IPS-NIHi7 (cell line): Measurements from ENCODE around the gene GYPC.
"Not testable (repeated sequence)": the region's sequence is repeated elsewhere in the genome, so short reads cannot be mapped to it uniquely, and the experiment has no call there.

ENCODE experiments used
- DNase-seq: peaks from one replicate; pipeline ENCODE4 v3.0.0; 2012; ENCODE audit warnings: mixed read lengths; ENCODE audit errors: extremely low spot score

GYPC gene

GRCh38 chr2:126655500-126656430 is at the start of gene GYPC:
GYPC (plus strand) TSS chr2:126656158; CDS start chr2:126656264, 106 bp downstream.
- peak; percentile 70 for DNase-seq

- no peak for DNase-seq
Observed at GRCh38 chr2:126614524-126615227, 41.3 kb upstream of the GYPC start.

DNA sequence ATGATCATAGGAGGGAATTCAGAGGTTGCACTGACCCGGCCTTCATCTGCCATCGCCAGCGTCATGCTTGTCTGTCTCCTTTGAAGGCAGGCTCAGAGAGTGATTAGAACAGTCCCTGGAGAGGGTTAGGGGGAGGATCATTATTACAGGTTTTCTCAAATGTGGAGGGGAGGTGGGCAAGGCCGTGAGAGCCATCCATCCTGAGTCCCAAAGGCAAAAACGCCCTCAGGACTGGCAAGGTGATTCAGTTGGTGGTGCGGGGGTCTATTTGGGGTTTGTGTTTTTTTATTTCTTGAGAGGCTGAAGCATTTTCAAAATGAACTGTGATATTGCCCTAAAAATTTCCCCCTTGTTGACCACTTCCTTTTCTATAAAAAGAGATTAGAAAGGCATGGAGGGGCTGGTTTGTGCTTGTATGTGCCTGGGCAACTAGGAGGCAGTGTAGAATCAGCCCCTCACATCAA is 39.3 kb upstream of the GYPC start:
- DNase-seq, result no peak

- DNase-seq, result no peak
Observed at GRCh38 chr2:126620302-126620701, 35.7 kb upstream of the GYPC start.

GRCh38 chr2:126623000-126623399 is 33.0 kb upstream of the GYPC start:
- no peak for DNase-seq

DNA sequence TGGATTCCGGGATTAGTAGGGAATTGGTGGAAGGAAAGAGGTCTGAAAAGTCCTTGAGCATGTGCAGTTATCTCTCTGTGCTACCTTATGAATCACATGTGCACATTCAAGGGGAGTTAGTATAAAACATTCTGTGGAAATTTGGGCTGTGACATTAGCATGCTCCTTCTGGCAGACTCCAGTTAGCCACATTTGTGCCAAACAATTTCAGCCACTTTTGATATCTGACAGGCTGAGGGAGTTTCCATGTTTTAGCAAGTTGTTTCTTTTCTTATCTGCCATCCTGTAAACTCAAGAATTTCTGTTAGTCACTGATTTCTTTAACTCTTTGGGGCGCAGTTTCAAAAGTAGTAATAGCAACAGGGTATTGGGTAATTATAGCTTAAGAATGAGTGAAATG is 28.3 kb upstream of the GYPC start:
- DNase-seq, result no peak

DNA sequence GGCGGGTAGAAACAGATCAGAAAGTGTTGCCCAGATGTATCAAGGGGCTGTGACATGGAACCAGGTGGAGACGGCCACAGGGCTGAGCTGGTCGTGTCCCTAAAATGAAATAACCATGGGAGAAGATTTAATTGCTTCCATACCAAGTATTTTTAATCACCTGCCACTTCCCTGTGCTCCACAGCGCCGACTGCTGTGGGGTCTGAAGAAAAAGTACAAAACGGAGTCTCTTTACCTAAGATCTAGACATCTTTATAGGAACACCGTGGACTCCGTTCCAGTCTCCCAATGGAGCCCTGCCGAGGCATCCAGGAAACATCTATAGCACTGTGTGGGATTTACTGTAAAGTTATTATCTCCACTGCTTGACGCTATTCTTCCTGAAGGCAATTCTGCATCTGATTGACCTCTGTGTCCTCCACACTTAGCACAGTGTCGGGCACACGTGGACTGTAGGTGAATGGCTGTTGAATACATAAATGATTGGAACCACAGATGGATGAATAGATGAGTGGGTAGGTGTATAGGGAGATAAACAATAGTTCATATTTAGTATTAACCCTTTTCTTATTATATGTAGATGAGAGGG is 21.6 kb upstream of the GYPC start:
- DNase-seq, result peak; percentile 54

- no peak for DNase-seq
Observed at GRCh38 chr2:126635281-126635680, 20.7 kb upstream of the GYPC start.

DNA sequence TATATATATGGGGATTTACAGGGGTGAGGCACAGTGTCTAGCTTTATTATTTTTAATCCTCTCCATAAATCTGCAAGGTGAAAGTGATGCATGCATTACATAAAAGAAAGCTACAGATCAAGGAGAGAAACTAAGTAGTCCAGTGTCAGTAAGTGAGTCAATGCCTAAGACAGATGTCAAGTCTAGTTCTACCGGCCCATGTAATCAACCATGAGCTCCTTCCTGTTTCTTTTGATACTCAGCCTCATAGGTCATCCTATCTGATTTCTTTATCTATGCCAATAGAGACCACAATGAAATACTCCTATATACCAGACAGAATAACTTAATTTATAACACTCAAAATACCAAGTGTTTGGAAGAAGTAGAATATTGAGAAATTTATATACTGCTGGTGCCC is 20.2 kb upstream of the GYPC start:
- DNase-seq, result no peak

DNA sequence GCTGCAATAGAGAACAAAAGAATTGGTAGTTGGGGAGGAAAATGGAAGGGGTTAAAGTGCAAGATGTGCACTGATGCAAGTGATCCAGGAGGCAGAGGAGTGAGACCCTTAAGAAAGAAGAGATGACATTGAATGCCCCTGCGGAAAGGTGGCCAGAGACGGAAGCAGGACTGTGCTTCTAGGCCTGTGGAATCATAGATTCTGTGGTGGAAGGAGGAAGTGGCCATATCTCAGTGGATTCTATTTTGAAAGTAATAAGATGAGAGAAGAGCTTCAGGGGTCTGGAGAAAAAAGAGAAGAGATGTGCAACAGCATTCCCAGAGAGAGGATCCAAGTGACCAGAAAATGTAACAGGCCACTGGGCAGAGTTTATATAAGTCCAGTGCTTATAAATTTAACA is 18.6 kb upstream of the GYPC start:
- DNase-seq, result no peak

- no peak for DNase-seq
Observed at GRCh38 chr2:126638746-126639145, 17.2 kb upstream of the GYPC start.

DNA sequence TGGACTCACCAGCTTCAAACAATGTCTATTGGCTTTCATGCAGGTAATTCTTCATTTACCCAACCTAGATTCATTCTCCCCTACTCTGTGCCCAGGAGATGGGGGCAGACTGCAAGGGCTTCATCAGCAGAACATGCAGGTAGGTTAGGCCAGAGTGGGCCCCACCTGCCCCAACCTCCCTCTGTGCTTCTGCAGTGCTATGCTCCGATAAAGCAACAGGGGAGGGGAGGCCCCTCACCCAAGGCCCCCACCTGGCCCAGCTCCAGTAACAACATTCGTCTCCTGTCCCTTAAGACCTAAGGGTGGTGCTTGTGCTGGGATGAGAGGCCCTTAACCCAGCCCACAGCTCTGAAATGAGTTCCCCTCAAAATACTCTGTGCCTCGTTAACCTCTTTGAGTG is 16.7 kb upstream of the GYPC start:
- DNase-seq, result no peak

GRCh38 chr2:126641294-126641693 is 14.7 kb upstream of the GYPC start:
- not testable (repeated sequence) for DNase-seq

DNA sequence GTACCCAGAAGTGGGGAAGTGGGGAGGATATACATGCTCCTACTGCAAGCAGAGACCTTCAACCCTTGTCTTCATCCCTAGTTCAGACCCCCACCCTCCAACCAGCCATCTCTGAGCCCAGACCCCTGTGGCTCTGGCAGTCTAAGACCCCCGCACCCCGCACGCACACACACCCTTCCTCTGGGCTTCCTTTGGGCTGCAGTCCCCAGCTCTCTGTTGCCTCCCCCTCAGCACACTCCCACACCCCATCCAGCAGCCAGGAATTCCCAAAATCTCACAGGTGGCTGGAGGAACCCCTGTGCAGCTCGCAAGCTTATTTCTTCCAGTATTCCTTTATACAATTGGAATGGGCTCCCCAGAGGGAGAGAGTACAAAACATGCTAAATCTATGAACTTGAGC is 13.9 kb upstream of the GYPC start:
- DNase-seq, result no peak

DNA sequence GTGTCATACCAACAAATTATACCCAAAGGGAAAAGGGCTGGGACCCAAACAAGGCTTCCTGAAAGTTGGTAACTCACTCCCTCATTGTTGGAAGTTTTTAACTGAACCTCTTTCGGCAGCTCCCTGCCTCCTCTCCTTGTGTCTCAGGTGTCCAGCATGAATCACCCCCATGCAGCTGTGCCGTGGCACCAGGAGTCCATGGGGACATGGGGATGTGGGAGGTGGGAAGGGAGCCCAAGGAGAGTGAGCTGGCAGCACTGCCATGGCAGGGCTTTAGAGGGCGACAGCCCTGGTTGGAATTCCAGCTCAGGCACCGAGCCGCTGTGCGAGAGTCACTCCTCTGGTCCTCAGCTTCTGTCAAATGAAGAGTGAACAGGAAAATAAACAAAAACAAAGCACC is 12.5 kb upstream of the GYPC start:
- no peak for DNase-seq

GRCh38 chr2:126643972-126644371 is 12.0 kb upstream of the GYPC start:
- DNase-seq, result no peak

- DNase-seq, result no peak
Observed at GRCh38 chr2:126644630-126645191, 11.2 kb upstream of the GYPC start.

DNA sequence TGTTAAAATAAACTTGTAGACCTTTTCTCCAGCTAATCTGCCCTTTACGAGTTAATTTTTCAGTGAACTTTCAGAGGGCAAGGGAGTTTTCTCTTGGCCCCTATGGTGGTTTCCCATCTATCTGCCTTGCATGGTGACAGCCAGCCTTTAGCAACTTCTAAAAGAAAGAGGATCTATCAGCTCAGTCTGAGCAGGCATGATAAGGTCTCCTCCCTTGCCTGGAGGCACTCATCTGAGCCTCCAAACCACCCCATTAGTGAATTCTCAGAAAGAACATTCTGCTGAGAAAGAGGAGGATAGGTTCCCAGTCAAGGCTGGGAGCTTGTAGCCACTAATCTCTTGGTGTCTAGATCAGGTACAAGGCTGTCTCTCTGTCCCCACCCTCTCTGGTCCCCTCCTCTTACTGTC is 10.7 kb upstream of the GYPC start:
- DNase-seq, result no peak

DNA sequence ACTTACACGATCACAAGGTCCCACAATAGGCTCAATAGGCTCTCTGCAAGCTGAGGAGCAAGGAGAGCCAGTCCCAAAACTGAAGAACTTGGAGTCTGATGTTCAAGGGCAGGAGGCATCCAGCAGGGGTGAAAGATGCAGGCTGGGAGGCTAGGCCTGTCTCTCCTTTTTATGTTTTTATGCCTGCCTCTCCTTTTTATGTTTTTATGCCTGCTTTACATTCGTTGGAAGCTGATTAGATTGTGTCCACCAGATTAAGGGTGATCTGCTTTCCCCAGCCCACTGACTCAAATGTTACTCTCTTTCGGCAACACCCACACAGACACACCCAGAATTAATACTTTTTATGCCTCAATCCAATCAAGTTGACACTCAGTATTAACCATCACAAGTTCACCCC is 9.9 kb upstream of the GYPC start:
- no peak for DNase-seq

- DNase-seq, result not testable (repeated sequence)
Observed at GRCh38 chr2:126647714-126648344, 8.1 kb upstream of the GYPC start.

- DNase-seq, result not testable (repeated sequence)
Observed at GRCh38 chr2:126648345-126648786, 7.6 kb upstream of the GYPC start.

DNA sequence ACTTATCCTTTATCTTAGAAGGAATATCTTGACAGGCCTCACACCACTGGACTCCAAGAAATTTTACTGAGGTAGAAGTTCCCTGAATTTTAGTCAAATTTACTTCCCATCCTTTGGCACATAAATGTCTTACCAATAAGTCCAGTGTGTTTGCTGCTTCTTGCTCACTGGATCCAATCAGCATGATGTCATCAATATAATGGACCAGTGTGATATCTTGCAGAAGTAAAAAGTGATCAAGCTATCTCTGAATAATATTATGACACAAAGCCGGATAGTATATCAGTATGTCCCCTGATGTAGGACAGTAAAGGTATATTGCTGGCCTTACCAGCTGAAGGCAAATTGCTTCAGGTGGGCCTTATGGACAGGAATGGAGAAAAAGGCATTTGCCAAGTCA is 6.9 kb upstream of the GYPC start:
- no peak for DNase-seq
